Measurements from ENCODE around the gene PKDCC.
A peak's percentile ranks its signal among the peaks of the same experiment; 100 is the strongest.

PKDCC gene

DNA sequence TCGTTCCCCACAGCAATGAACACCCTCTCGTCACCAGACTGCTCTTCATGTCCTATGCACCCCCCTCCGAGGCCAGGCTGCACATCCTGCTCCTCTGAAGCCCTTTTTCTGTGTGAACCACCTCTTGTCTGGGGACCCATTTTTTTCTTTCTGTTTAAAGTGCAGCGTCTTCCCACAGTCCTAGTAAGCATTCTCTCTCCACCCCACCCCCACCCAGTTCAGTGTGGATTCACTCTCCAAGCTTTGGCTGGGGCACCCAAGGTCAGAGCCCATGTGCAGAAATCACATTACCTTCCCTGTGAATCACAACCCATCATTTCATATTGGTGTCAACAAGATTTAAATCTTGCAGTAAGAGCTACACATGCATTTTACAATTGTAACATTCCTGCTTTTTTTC lies 26.4 kb upstream of the PKDCC start:
- DNase-seq (ENCODE audit: low read depth), result peak; percentile 90
- H3K4me3 ChIP-seq (ENCODE audit: control insufficient read depth, low read depth, low read length), result no peak overlapping the region
- TF ChIP-seq, protein P1, sequence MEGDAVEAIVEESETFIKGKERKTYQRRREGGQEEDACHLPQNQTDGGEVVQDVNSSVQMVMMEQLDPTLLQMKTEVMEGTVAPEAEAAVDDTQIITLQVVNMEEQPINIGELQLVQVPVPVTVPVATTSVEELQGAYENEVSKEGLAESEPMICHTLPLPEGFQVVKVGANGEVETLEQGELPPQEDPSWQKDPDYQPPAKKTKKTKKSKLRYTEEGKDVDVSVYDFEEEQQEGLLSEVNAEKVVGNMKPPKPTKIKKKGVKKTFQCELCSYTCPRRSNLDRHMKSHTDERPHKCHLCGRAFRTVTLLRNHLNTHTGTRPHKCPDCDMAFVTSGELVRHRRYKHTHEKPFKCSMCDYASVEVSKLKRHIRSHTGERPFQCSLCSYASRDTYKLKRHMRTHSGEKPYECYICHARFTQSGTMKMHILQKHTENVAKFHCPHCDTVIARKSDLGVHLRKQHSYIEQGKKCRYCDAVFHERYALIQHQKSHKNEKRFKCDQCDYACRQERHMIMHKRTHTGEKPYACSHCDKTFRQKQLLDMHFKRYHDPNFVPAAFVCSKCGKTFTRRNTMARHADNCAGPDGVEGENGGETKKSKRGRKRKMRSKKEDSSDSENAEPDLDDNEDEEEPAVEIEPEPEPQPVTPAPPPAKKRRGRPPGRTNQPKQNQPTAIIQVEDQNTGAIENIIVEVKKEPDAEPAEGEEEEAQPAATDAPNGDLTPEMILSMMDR (conservative IDR thresholded peaks at IDR 0.05; ENCODE audit: control insufficient read depth, insufficient read depth, low read depth, low read length), result no peak

DNA sequence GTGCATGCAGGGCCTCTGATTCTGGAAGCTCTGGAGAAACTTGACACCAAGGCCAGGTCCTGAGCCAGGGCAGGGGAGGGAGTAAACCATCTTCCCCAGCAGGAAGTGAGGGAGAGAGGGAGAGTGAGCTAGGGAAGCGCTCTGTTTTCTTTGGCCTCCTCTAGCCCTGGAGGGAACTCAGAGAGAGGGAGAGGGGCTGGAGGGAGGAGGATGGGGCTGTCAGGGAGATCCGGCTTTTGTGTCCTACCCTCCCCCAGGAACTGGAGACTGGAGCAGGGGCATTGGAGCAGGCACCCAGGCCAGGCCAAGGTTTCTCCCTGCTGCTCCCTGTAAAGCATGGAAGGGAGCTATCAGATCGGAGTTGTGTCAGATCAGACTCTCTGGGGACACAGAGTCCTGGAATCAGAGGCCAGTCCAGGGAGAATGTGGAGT lies 22.7 kb upstream of the PKDCC start:
- peak; percentile 64 for DNase-seq (ENCODE audit: low read depth)
- TF ChIP-seq, protein P1 (conservative IDR thresholded peaks at IDR 0.05; ENCODE audit: control insufficient read depth, insufficient read depth, low read depth, low read length), result no peak
- H3K4me3 ChIP-seq (ENCODE audit: control insufficient read depth, low read depth, low read length), result no peak overlapping the region

DNA sequence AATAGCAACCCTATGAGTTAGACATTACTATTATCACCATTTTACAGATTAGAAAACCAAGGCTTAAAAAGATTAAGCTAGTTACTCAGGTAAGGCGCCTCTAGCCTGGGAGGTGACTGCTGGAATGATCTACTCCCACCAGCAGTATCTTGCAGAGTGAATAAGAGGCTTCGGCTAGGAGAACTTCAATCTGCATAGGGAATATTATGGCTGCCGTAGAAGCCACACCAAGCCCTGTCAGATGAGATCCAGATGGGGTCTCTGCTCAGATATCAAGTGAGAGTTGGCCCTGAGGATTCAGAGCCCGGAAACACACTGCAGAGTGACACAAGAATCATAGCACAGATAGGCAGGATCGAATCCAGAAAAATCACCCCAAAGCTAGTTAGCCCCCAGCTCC lies 21.5 kb upstream of the PKDCC start:
- TF ChIP-seq, protein P1 (conservative IDR thresholded peaks at IDR 0.05; ENCODE audit: control insufficient read depth, insufficient read depth, low read depth, low read length), result no peak
- DNase-seq (ENCODE audit: low read depth), result no peak
- no peak overlapping the region for H3K4me3 ChIP-seq (ENCODE audit: control insufficient read depth, low read depth, low read length)

DNA sequence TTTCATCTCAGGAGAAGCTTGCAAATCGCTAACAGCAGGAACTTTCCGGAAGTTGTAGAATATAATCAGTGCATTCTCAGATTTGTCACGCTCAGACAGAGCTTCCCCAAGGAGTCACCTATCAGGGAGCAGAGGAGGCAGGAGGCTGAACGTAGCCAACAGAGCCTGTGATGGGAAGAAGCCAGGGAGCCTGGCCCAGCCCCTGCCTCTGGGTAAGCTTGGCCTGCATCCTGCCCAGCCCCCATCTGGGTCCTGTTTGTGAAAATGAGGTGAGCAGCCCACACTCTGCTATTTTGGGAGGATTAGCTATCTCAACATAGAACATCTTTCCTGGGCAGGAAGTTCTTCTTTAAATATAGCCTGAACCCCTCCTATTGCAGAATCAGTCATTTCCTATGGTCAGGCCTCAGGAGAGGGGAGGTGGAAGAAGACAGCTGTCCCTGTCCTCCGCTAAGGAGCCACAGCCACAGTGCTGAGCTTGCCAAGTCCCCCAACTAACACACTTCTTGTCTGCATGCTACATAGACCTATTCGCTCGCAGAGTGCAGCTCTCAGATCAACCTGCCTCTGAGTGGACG lies 19.2 kb upstream of the PKDCC start:
- no peak overlapping the region for H3K4me3 ChIP-seq (ENCODE audit: control insufficient read depth, low read depth, low read length)
- no peak for DNase-seq (ENCODE audit: low read depth)
- TF ChIP-seq, protein P1 (conservative IDR thresholded peaks at IDR 0.05; ENCODE audit: control insufficient read depth, insufficient read depth, low read depth, low read length), result no peak

DNA sequence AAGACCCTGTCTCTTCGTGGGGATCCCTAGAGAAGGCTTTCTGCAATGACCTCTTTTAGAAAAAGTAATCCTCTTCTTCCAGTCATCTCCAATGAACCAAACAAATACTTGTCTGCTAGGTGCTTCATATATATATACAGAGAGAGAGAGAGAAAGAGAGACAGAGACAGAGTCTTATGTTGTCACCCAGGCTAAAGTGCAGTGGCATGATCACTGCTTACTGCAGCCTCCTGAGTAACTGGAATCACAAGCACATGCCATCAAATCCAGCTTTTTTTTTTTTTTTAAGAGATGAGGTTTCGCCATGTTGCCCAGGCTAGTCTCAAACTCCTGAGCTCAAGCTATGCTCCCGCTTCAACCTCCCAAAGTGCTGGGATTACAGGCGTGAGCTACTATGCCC lies 18.6 kb upstream of the PKDCC start:
- H3K4me3 ChIP-seq (ENCODE audit: control insufficient read depth, low read depth, low read length), result no peak overlapping the region
- no peak for DNase-seq (ENCODE audit: low read depth)
- TF ChIP-seq, protein P1 (conservative IDR thresholded peaks at IDR 0.05; ENCODE audit: control insufficient read depth, insufficient read depth, low read depth, low read length), result no peak

DNA sequence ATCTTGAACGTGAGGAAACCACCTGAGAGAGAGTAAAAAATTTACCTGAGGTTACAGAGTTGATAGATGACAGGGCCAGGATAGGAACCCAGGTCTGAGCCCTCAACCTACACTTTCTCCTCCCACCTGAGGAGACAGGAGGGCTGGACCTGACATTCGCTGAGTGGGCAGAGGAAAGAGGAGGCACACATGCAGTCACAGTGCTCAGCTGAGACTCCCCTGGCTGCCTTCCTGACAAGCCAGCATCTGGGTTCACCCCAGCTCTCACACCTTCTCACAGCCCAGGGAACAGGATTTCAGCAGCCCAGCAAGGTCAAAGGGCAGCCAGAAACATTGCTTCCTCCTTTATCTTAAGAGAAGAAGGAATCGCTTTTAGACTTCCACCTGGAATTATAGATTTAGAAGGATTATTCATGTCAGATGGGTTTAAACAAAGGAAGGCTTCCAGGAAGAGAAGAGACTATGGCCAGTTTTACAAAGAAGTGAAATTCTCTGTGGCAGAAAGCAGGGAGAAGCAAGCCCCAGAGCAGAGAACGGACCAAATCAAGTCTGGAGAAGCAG lies 18.1 kb upstream of the PKDCC start:
- TF ChIP-seq, protein P1 (conservative IDR thresholded peaks at IDR 0.05; ENCODE audit: control insufficient read depth, insufficient read depth, low read depth, low read length), result no peak

More for the DNA sequence above, 18.1 kb upstream of the PKDCC start:
- H3K4me3 ChIP-seq (ENCODE audit: control insufficient read depth, low read depth, low read length), result no peak overlapping the region
- DNase-seq (ENCODE audit: low read depth), result no peak

Data from fibroblast of mammary gland (primary cell).